ENCODE measurements around the gene INS.
A peak's percentile ranks its signal among the peaks of the same experiment; 100 is the strongest.

Gene INS

DNA sequence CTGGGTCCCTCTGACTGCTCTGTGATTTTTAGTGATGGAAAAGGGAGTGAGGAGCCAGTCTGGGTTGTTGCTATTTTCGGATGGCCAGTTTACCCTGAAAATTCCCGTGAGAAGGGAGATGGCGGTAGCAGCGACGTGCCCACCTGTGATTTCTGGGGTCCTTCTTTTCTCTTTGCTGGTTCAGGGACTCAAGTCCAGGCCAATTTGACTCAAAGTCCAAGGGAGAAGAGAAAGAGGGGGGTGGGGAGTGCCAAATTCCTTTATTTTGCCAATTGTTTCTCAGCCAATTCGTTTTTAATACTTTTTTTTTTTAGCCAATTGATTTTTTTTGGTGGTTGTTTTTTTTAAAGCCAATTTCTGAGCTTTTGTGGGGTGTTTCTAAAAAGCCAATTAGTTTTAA is 28.8 kb downstream of the INS start:
- TF ChIP-seq SPI1 (IDR thresholded peaks at IDR 0.05; ENCODE audit: low read depth, low read length): no peak
- no peak for TF ChIP-seq POLR2AphosphoS5 (IDR thresholded peaks at IDR 0.05; ENCODE audit: low read depth, low read length)
- no peak for TF ChIP-seq PAX5 (IDR thresholded peaks at IDR 0.05; ENCODE audit: insufficient read depth, low read length, severe bottlenecking)
- no peak for TF ChIP-seq TAF1 (IDR thresholded peaks at IDR 0.05; ENCODE audit: low read depth, low read length)
- TF ChIP-seq POLR2A (IDR thresholded peaks at IDR 0.05; ENCODE audit: low read depth, low read length): no peak
- TF ChIP-seq POU2F2 (IDR thresholded peaks at IDR 0.05; ENCODE audit: low read depth, low read length): no peak
- no peak for DNase-seq (ENCODE audit: insufficient read length, low spot score)
- no peak for FAIRE-seq

DNA sequence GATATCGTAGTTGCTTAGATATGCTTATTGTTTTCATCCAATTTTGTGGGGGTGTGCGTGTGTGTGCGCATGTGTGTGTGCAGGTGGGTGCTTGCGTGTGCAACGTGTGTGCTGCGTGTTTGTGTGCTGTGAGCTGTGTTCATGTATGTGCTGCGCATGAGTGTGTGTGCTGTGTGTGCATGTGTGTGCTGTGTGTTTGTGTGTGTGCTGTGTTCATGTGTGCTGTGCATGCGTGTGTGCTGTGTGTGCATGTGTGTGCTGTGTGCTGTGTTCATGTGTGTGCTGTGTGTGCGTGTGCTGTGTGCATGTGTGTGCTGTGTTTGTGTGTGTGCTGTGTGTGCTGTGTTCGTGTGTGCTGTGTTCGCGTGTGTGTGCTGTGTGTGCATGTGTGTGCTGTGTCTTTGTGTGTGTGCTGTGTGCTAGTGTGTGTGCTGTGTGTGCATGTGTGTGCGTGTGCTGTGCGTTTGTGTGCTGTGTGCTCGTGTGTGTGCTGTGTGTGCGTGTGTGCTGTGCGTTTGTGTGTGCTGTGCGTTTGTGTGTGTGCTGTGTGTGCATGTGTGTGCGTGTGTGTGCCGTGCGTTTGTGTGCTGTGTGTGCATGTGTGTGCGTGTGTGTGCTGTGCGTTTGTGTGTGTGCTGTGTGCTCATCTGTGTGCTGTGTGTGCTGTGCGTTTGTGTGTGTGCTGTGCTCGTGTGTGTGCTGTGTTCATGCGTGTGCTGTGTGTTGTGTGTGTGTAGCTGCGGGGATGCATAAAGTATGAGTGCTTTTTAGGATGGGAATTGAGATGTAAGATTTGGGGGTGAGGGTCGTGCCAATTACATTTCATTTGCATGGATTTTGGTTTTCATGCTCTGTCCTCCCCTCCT is 29.4 kb downstream of the INS start:
- TF ChIP-seq SPI1 (IDR thresholded peaks at IDR 0.05; ENCODE audit: low read depth, low read length) (no peak), POU2F2 (IDR thresholded peaks at IDR 0.05; ENCODE audit: low read depth, low read length) (no peak), POLR2A (IDR thresholded peaks at IDR 0.05; ENCODE audit: low read depth, low read length) (no peak), POLR2AphosphoS5 (IDR thresholded peaks at IDR 0.05; ENCODE audit: low read depth, low read length) (no peak), TAF1 (IDR thresholded peaks at IDR 0.05; ENCODE audit: low read depth, low read length) (no peak), PAX5 (IDR thresholded peaks at IDR 0.05; ENCODE audit: insufficient read depth, low read length, severe bottlenecking) (no peak)
- FAIRE-seq (peak; percentile 69), DNase-seq (ENCODE audit: insufficient read length, low spot score) (no peak)

DNA sequence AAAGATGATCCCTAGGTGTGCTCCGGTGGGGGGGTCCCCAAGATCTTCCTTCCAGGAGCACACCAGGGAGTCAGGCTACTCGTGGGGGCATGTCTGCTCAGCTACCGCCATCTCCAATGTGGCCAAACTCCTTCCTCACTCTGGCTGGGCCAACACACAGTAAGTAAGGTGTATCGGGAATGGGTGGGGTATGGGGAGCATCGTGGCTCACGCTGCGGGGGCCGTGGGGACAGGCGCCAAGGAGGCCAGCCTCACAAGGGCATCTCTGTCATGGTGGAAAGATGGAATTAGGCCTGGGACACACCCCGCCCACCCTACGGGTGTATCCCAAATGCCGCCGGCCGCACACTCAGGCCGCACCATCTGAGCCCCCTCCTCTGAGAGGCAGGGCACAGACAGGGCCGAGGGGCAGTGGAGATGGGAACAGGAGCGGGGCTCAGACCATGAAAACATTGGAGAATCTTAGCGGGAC is 30.1 kb downstream of the INS start:
- DNase-seq (ENCODE audit: insufficient read length, low spot score) (no peak), FAIRE-seq (no peak)
- TF ChIP-seq POLR2A (IDR thresholded peaks at IDR 0.05; ENCODE audit: low read depth, low read length): no peak
- TF ChIP-seq SPI1 (IDR thresholded peaks at IDR 0.05; ENCODE audit: low read depth, low read length): no peak
- no peak for TF ChIP-seq PAX5 (IDR thresholded peaks at IDR 0.05; ENCODE audit: insufficient read depth, low read length, severe bottlenecking)
- TF ChIP-seq TAF1 (IDR thresholded peaks at IDR 0.05; ENCODE audit: low read depth, low read length): no peak
- no peak for TF ChIP-seq POLR2AphosphoS5 (IDR thresholded peaks at IDR 0.05; ENCODE audit: low read depth, low read length)
- TF ChIP-seq POU2F2 (IDR thresholded peaks at IDR 0.05; ENCODE audit: low read depth, low read length): no peak

DNA sequence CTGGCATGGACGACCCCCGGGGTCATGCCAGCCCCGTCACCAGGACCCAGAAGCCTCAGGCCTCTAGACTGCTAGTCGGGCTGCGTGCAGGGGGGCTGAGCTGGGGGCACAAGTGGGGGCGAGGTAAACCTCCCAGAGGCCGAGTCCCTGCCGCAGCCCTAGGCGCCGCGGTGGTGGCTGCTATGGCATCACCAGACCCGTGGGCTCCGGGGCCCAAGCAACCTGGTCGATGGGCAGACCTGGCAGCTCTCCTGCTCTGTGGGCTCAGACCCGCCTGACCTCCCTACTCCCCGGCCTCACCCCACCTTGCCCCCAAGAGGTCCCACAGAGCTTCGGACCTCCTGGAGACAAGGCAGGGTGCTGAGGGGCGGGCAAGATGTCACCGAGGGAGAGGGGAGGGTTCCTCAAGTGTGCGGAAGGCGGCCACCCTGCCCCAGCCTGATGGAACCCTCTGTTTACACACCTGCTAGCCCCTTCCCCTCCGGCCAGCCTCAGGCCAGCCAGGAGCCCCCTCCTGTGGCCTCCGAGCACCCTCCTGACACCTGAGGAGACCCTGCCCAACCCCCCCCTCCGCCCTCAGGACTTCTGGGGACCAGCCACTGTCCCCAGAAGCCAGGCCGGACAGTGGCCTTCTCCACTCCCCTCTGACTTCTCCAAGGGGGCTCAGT is 31.2 kb downstream of the INS start:
- FAIRE-seq: no peak
- no peak for TF ChIP-seq POLR2A (IDR thresholded peaks at IDR 0.05; ENCODE audit: low read depth, low read length)
- no peak for TF ChIP-seq PAX5 (IDR thresholded peaks at IDR 0.05; ENCODE audit: insufficient read depth, low read length, severe bottlenecking)
- TF ChIP-seq POU2F2 (IDR thresholded peaks at IDR 0.05; ENCODE audit: low read depth, low read length): no peak
- TF ChIP-seq POLR2AphosphoS5 (IDR thresholded peaks at IDR 0.05; ENCODE audit: low read depth, low read length): no peak
- no peak for DNase-seq (ENCODE audit: insufficient read length, low spot score)

DNA sequence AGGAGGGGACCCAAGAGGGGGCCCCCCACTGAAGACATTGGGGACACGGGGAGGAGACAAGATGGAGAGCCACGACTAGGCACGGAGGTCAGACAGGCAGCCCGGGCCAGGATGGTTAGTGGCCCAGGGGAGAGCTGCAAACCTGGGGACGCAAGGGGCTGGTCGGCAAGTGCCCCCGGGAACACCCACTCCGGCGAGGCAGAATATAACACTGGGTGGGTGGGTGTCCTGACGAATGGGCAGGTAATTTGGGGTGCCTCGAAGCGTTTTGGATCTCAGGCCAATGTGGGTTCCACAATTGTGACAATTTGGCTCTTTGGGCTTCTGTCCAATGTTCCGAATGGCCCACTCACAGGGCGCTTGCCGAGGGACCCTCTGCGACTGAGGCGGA is 31.7 kb downstream of the INS start:
- no peak for TF ChIP-seq POLR2A (IDR thresholded peaks at IDR 0.05; ENCODE audit: low read depth, low read length)
- TF ChIP-seq POLR2AphosphoS5 (IDR thresholded peaks at IDR 0.05; ENCODE audit: low read depth, low read length): no peak
- DNase-seq (ENCODE audit: insufficient read length, low spot score) (no peak), FAIRE-seq (no peak)

DNA sequence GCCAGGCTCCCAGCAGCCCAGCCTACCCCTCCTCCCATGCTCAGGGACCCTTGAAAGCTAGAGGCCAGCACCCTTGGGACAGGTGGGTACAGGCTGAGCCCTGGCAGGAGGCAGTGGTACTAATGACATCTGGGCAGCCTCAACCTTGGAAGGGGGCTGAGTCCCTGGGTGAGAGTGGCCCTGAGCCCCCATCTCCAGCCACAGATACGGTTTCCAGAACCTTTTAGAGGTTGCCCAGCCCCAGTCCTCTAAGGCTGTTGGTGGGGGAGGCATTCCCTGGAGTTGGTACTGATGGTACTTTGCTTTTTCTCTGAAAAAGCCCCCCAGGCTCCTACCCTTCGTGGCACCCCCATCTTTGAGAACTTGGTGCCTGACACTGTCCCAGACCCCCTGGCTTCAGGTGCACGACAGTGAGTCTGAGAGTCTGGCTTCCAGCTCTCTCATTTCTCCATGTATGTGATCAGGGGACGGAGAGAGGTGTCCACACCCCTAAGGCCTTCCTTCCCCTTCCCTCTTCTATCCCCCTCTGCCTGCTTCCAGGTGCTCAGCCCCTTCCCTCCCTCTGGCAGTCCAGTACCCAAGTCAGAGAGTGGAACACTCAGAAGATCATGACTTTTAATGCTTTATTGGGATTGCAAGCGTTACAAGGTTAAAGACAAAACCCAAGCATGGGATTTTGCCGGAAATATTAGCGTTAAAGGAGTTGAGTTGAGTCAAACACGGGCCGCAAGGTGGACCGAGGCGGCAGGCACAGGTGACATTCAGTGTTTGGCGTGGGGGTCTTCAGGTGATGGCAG is 32.3 kb downstream of the INS start:
- no peak for FAIRE-seq
- no peak for DNase-seq (ENCODE audit: insufficient read length, low spot score)
- TF ChIP-seq TAF1 (IDR thresholded peaks at IDR 0.05; ENCODE audit: low read depth, low read length): no peak
- TF ChIP-seq POLR2AphosphoS5 (IDR thresholded peaks at IDR 0.05; ENCODE audit: low read depth, low read length): no peak
- TF ChIP-seq SPI1 (IDR thresholded peaks at IDR 0.05; ENCODE audit: low read depth, low read length): no peak
- no peak for TF ChIP-seq POLR2A (IDR thresholded peaks at IDR 0.05; ENCODE audit: low read depth, low read length)
- TF ChIP-seq POU2F2 (IDR thresholded peaks at IDR 0.05; ENCODE audit: low read depth, low read length): no peak

DNA sequence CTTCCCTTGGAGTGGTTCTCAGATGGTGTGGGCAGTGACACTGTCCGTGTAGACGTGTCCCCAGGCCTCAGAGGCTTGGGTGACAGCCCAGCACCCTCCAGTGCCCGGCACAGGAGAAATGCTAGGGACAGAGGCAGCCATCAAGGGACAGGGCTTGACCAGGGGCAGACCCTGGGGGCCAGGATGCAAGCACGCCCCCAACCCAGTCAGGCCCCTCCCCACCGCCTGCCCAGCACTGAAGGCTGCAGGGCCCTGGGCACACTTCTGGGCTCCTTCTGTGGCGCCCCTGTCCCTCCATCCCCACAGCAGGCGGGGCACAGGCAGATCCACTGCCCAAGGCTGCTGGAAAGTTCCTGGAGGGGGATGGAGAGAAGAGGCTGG is 32.9 kb downstream of the INS start:
- FAIRE-seq (no peak), DNase-seq (ENCODE audit: insufficient read length, low spot score) (no peak)
- no peak for TF ChIP-seq PAX5 (IDR thresholded peaks at IDR 0.05; ENCODE audit: insufficient read depth, low read length, severe bottlenecking)
- TF ChIP-seq SPI1 (IDR thresholded peaks at IDR 0.05; ENCODE audit: low read depth, low read length): no peak
- TF ChIP-seq POU2F2 (IDR thresholded peaks at IDR 0.05; ENCODE audit: low read depth, low read length): no peak
- TF ChIP-seq POLR2AphosphoS5 (IDR thresholded peaks at IDR 0.05; ENCODE audit: low read depth, low read length): no peak
- no peak for TF ChIP-seq TAF1 (IDR thresholded peaks at IDR 0.05; ENCODE audit: low read depth, low read length)
- TF ChIP-seq POLR2A (IDR thresholded peaks at IDR 0.05; ENCODE audit: low read depth, low read length): no peak

DNA sequence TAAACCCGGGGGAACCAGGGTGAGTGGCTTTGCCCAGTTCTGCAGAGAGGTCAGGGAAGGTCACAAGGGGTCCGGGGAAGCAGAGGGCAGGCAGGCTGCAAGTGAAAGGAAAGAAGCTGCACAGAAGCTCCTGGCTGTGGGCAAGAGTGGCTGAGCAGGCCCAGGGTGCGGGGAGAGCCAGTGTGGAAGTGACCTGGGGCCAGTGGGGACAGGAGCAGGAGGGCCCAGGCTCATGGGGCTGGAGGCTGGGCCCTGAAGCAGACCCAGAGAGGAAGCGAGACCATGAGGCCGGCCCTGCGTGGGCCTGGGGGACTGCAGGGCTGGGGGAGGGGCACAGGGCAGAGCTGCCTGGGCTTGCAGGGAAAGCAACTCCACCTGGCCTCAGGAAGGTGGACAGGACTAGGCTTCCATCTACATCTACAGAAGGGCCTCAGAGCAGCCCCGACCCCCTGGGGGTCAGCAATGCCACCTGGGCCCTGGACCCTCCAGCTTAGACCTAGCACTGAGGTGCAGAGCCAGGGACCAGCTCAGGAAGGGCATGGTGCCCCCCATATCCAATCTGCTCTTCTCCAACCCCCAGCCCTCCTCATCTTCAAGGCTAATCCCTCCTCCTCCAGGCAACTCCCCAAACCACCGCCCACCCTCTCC is 33.4 kb downstream of the INS start:
- TF ChIP-seq SPI1 (IDR thresholded peaks at IDR 0.05; ENCODE audit: low read depth, low read length): no peak
- no peak for TF ChIP-seq POU2F2 (IDR thresholded peaks at IDR 0.05; ENCODE audit: low read depth, low read length)
- no peak for TF ChIP-seq PAX5 (IDR thresholded peaks at IDR 0.05; ENCODE audit: insufficient read depth, low read length, severe bottlenecking)
- TF ChIP-seq POLR2AphosphoS5 (IDR thresholded peaks at IDR 0.05; ENCODE audit: low read depth, low read length): no peak
- TF ChIP-seq POLR2A (IDR thresholded peaks at IDR 0.05; ENCODE audit: low read depth, low read length): no peak
- TF ChIP-seq TAF1 (IDR thresholded peaks at IDR 0.05; ENCODE audit: low read depth, low read length): no peak
- DNase-seq (ENCODE audit: insufficient read length, low spot score) (no peak), FAIRE-seq (no peak)

Measured in GM12891 (cell line).